HG03135 (cell line): ENCODE data around the gene GABPB1.

ENCODE experiments used
- ATAC-seq: cut with Tn5 transposase; IDR thresholded peaks from one replicate; pipeline ENCODE4 v1.9.1; 2021; ENCODE audit warnings: mild to moderate bottlenecking, moderate library complexity; ENCODE audit not compliant: unreplicated experiment

The GABPB1 gene

GRCh38 chr15:50280271-50280670, 74.7 kb downstream of the GABPB1 start:
- ATAC-seq, result no peak

GRCh38 chr15:50278496-50278895, 76.5 kb downstream of the GABPB1 start:
- no peak for ATAC-seq

GRCh38 chr15:50277370-50277769, 77.6 kb downstream of the GABPB1 start:
- no peak for ATAC-seq

- ATAC-seq, result no peak
These were observed 79.1 kb downstream of the GABPB1 start for GRCh38 chr15:50275908-50276307.

GRCh38 chr15:50275091-50275490, 79.9 kb downstream of the GABPB1 start:
- ATAC-seq, result no peak

GRCh38 chr15:50267577-50267976, 87.4 kb downstream of the GABPB1 start:
- no peak for ATAC-seq

GRCh38 chr15:50265620-50266019, 89.4 kb downstream of the GABPB1 start, which contains the start of gene HDC:
HDC (minus strand) TSS chr15:50265726; CDS start chr15:50265623, 103 bp downstream.
- no peak for ATAC-seq

- no peak for ATAC-seq
These were observed 92.5 kb downstream of the GABPB1 start for GRCh38 chr15:50262533-50262932.

- no peak for ATAC-seq
These were observed 93.0 kb downstream of the GABPB1 start for GRCh38 chr15:50261981-50262380.

- peak; percentile 47 for ATAC-seq
These were observed 94.0 kb downstream of the GABPB1 start for GRCh38 chr15:50260969-50261496.

- no peak for ATAC-seq
These were observed 95.7 kb downstream of the GABPB1 start for GRCh38 chr15:50259276-50259675.

GRCh38 chr15:50257924-50258323, 97.1 kb downstream of the GABPB1 start:
- ATAC-seq, result no peak

- no peak for ATAC-seq
These were observed 97.7 kb downstream of the GABPB1 start for GRCh38 chr15:50257332-50257731.

- ATAC-seq, result no peak
These were observed 98.6 kb downstream of the GABPB1 start for GRCh38 chr15:50256188-50257041.

GRCh38 chr15:50252556-50252955, 102.4 kb downstream of the GABPB1 start:
- no peak for ATAC-seq

GRCh38 chr15:50251638-50252182, 103.3 kb downstream of the GABPB1 start:
- no peak for ATAC-seq

- no peak for ATAC-seq
These were observed 104.1 kb downstream of the GABPB1 start for GRCh38 chr15:50250760-50251394.

- no peak for ATAC-seq
These were observed 105.3 kb downstream of the GABPB1 start for GRCh38 chr15:50249704-50250103.

- no peak for ATAC-seq
These were observed 105.9 kb downstream of the GABPB1 start for GRCh38 chr15:50248994-50249582.

GRCh38 chr15:50247819-50248655, 107.0 kb downstream of the GABPB1 start:
- peak; percentile 84 for ATAC-seq
